Measurements from ENCODE around the gene TBC1D3B. TPM values are rescaled to one million over a fixed set of nuclear protein-coding genes. Genes with fewer than 3 reads are reported as not detected.

TBC1D3B gene
- total and polyA plus RNA-seq, 2 of the 13 experiments (the other 11 are each of a cell fraction or from before 2014, with no cell fraction given) = 1.1 to 1.8 TPM

DNA sequence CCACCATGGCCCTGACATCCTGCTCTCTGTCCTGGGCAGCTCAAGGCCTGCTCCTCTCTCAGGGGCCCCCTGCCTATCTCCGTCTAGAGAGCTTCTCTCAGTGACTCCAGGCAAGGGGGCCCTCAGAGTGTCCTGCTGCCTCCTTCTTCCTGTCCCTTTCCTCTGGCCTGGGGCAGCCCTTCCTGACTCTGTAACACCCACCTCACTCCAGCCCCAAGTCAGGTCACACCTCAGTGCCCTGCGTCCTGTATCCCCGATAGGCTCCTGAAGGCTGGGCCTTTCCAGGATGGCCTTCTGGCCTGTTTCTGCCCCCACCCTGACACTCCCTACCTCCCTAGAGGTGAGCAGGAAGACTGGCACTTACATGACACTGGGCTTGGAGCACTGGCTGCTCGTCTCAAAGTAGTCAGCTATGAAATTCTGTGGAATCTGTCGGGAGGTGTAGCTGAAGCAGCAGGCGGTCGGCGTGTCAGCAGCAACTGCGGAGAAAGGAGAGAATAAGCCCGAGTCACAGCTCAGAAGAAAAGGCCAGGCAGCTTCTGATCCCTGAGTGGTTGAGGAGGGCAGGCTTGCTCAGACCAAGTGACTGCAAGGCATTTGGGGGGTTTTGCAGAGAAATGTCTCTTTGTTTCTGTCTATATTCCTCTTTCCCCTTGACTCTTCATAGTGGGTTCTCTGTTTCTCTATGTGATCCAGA lies 19.1 kb upstream of the TBC1D3B start:
- Histone ChIP-seq H3K4me3 (replicated peaks in 1 of 3; ENCODE audit: insufficient read depth in 1 of 3, low read depth in 2 of 3, low read length in 3 of 3) (no peak overlapping the region), H3K79me2 (ENCODE audit: insufficient read depth, low read length) (no peaks in the 10 kb centered on the region), H3K27me3 (ENCODE audit: control insufficient read depth in 1 of 2, insufficient read depth in 2 of 2, low read length in 2 of 2) (peaks cover 4 to 24% of the 10 kb centered on the region in 2 experiments; a peak in 3 of 5 replicates), H3K9ac (ENCODE audit: insufficient read depth, low read depth, low read length) (no peak overlapping the region), H4K20me1 (ENCODE audit: insufficient read depth, low read length) (no peaks in the 10 kb centered on the region), H2AFZ (ENCODE audit: low read length) (no peak overlapping the region), H3K4me2 (ENCODE audit: low read depth, low read length) (no peak overlapping the region), H3K36me3 (replicated peaks in 1 of 2; ENCODE audit: control insufficient read depth in 1 of 2, insufficient read depth in 2 of 2, low read length in 2 of 2) (no peaks in the 10 kb centered on the region), H3K27ac (ENCODE audit: extremely low read length, insufficient read depth, low read length) (no peak overlapping the region), H3K4me1 (ENCODE audit: insufficient read depth, low read length) (peaks cover 9% of the 10 kb centered on the region), H3K9me3 (ENCODE audit: low read length) (no peaks in the 10 kb centered on the region)
- peak; percentile 51 for ATAC-seq
- ChIA-PET POLR2A (no interaction called here), CTCF (ENCODE audit: low intra/inter-chr PET ratio, low total read pairs) (no interaction called here)
- in situ Hi-C loops (cut with HindIII; ENCODE audit: extremely low pct_ligation_motif_present, low pct_unique_long_range_greater_than_20kb) = no loop called here
- no peak for FAIRE-seq
- 43% methylated on average over 10 of the region's 10 CpGs for WGBS (ENCODE audit: low lambda C conversion rate)
- intact Hi-C loops (cut with micrococcal nuclease; ENCODE audit: unreplicated experiment) = no loop called here
- DNase-seq (ENCODE audit: low spot score) = no peak
- BruUV-seq (replicated peaks) = no TSS peak
- TF ChIP-seq TBP (CRISPR knock-in tag; IDR thresholded peaks at IDR 0.05) (no peak), ZNF292 (CRISPR knock-in tag; IDR thresholded peaks at IDR 0.05; ENCODE audit: borderline replicate concordance, low read depth) (no peak), ZNF331 (CRISPR knock-in tag; IDR thresholded peaks at IDR 0.05) (no peak), KLF13 (CRISPR knock-in tag; IDR thresholded peaks at IDR 0.05) (no peak), ZSCAN30 (CRISPR knock-in tag; IDR thresholded peaks at IDR 0.05) (no peak), NCOA1 (CRISPR knock-in tag; IDR thresholded peaks at IDR 0.05) (no peak)
- TF ChIP-seq, protein P1, sequence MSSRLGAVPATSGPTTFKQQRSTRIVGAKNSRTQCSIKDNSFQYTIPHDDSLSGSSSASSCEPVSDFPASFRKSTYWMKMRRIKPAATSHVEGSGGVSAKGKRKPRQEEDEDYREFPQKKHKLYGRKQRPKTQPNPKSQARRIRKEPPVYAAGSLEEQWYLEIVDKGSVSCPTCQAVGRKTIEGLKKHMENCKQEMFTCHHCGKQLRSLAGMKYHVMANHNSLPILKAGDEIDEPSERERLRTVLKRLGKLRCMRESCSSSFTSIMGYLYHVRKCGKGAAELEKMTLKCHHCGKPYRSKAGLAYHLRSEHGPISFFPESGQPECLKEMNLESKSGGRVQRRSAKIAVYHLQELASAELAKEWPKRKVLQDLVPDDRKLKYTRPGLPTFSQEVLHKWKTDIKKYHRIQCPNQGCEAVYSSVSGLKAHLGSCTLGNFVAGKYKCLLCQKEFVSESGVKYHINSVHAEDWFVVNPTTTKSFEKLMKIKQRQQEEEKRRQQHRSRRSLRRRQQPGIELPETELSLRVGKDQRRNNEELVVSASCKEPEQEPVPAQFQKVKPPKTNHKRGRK (CRISPR knock-in tag; IDR thresholded peaks at IDR 0.05) = no peak
- TF ChIP-seq, protein P2, sequence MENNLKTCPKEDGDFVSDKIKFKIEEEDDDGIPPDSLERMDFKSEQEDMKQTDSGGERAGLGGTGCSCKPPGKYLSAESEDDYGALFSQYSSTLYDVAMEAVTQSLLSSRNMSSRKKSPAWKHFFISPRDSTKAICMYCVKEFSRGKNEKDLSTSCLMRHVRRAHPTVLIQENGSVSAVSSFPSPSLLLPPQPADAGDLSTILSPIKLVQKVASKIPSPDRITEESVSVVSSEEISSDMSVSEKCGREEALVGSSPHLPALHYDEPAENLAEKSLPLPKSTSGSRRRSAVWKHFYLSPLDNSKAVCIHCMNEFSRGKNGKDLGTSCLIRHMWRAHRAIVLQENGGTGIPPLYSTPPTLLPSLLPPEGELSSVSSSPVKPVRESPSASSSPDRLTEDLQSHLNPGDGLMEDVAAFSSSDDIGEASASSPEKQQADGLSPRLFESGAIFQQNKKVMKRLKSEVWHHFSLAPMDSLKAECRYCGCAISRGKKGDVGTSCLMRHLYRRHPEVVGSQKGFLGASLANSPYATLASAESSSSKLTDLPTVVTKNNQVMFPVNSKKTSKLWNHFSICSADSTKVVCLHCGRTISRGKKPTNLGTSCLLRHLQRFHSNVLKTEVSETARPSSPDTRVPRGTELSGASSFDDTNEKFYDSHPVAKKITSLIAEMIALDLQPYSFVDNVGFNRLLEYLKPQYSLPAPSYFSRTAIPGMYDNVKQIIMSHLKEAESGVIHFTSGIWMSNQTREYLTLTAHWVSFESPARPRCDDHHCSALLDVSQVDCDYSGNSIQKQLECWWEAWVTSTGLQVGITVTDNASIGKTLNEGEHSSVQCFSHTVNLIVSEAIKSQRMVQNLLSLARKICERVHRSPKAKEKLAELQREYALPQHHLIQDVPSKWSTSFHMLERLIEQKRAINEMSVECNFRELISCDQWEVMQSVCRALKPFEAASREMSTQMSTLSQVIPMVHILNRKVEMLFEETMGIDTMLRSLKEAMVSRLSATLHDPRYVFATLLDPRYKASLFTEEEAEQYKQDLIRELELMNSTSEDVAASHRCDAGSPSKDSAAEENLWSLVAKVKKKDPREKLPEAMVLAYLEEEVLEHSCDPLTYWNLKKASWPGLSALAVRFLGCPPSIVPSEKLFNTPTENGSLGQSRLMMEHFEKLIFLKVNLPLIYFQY (CRISPR knock-in tag; IDR thresholded peaks at IDR 0.05; ENCODE audit: borderline replicate concordance) = no peak
- TF ChIP-seq, protein P3, sequence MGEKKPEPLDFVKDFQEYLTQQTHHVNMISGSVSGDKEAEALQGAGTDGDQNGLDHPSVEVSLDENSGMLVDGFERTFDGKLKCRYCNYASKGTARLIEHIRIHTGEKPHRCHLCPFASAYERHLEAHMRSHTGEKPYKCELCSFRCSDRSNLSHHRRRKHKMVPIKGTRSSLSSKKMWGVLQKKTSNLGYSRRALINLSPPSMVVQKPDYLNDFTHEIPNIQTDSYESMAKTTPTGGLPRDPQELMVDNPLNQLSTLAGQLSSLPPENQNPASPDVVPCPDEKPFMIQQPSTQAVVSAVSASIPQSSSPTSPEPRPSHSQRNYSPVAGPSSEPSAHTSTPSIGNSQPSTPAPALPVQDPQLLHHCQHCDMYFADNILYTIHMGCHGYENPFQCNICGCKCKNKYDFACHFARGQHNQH (CRISPR knock-in tag; IDR thresholded peaks at IDR 0.05) = no peak
- TF ChIP-seq, protein P4, sequence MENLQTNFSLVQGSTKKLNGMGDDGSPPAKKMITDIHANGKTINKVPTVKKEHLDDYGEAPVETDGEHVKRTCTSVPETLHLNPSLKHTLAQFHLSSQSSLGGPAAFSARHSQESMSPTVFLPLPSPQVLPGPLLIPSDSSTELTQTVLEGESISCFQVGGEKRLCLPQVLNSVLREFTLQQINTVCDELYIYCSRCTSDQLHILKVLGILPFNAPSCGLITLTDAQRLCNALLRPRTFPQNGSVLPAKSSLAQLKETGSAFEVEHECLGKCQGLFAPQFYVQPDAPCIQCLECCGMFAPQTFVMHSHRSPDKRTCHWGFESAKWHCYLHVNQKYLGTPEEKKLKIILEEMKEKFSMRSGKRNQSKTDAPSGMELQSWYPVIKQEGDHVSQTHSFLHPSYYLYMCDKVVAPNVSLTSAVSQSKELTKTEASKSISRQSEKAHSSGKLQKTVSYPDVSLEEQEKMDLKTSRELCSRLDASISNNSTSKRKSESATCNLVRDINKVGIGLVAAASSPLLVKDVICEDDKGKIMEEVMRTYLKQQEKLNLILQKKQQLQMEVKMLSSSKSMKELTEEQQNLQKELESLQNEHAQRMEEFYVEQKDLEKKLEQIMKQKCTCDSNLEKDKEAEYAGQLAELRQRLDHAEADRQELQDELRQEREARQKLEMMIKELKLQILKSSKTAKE (CRISPR knock-in tag; IDR thresholded peaks at IDR 0.05; ENCODE audit: borderline replicate concordance) = no peak
- TF ChIP-seq, protein P5, sequence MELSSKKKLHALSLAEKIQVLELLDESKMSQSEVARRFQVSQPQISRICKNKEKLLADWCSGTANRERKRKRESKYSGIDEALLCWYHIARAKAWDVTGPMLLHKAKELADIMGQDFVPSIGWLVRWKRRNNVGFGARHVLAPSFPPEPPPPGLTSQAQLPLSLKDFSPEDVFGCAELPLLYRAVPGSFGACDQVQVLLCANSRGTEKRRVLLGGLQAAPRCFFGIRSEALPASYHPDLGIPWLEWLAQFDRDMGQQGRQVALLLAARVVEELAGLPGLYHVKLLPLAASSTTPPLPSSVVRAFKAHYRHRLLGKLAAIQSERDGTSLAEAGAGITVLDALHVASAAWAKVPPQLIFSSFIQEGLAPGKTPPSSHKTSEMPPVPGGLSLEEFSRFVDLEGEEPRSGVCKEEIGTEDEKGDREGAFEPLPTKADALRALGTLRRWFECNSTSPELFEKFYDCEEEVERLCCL (CRISPR knock-in tag; IDR thresholded peaks at IDR 0.05; ENCODE audit: borderline replicate concordance) = no peak
